ENCODE results near the gene NDUFAB1. TPM values are rescaled to one million over a fixed set of nuclear protein-coding genes. Genes with fewer than 3 reads are reported as not detected.

The NDUFAB1 gene
- total and polyA plus RNA-seq, 2 of the 13 experiments (the other 11 are each of a cell fraction or from before 2014, with no cell fraction given): 221 to 601 TPM

GRCh38 chr16:23640931-23641765, 45.0 kb upstream of the NDUFAB1 start, which contains the start of the genes DCTN5 and PALB2 (continued):
- TF ChIP-seq ZNF704 (CRISPR knock-in tag; IDR thresholded peaks at IDR 0.05; ENCODE audit: borderline replicate concordance) (peak; percentile 96), YEATS2 (CRISPR knock-in tag; IDR thresholded peaks at IDR 0.05; ENCODE audit: borderline replicate concordance) (peak; percentile 100), KLF12 (CRISPR knock-in tag; IDR thresholded peaks at IDR 0.05; ENCODE audit: borderline replicate concordance) (peak; percentile 97), ZNF674 (CRISPR knock-in tag; IDR thresholded peaks at IDR 0.05; ENCODE audit: low read depth) (no peak; the same call in 1 of the 2 replicates), CAMTA2 (CRISPR knock-in tag; IDR thresholded peaks at IDR 0.05; ENCODE audit: borderline replicate concordance) (peak; percentile 99), THAP8 (CRISPR knock-in tag; IDR thresholded peaks at IDR 0.05; ENCODE audit: borderline replicate concordance) (peak; percentile 94), ZNF878 (CRISPR knock-in tag; IDR thresholded peaks at IDR 0.05) (peak; percentile 96), ZNF891 (CRISPR knock-in tag; IDR thresholded peaks at IDR 0.05) (peak; percentile 97), RCOR2 (CRISPR knock-in tag; IDR thresholded peaks at IDR 0.05) (no peak), ZNF367 (CRISPR knock-in tag; IDR thresholded peaks at IDR 0.05; ENCODE audit: borderline replicate concordance) (peak; percentile 96), ZNF724P (CRISPR knock-in tag; IDR thresholded peaks at IDR 0.05; ENCODE audit: borderline replicate concordance) (peak; percentile 66; the same call in 1 of the 2 replicates), ZNF326 (CRISPR knock-in tag; IDR thresholded peaks at IDR 0.05; ENCODE audit: borderline replicate concordance) (no peak), STAG1 (CRISPR knock-in tag; IDR thresholded peaks at IDR 0.05) (peak; percentile 3; the same call in 1 of the 2 replicates), ZNF276 (CRISPR knock-in tag; IDR thresholded peaks at IDR 0.05; ENCODE audit: low read depth) (peak; percentile 95), ZBTB3 (CRISPR knock-in tag; IDR thresholded peaks at IDR 0.05; ENCODE audit: borderline replicate concordance, low read depth) (peak; percentile 92; the same call in 1 of the 2 replicates), DRAP1 (CRISPR knock-in tag; IDR thresholded peaks at IDR 0.05) (peak; percentile 86), LBX2 (CRISPR knock-in tag; IDR thresholded peaks at IDR 0.05; ENCODE audit: borderline replicate concordance) (peak; percentile 25; the same call in 1 of the 2 replicates), PTBP1 (IDR thresholded peaks at IDR 0.05; ENCODE audit: low read depth, low read length, poor library complexity, severe bottlenecking) (peak; percentile 90), ZFP82 (CRISPR knock-in tag; IDR thresholded peaks at IDR 0.05; ENCODE audit: borderline replicate concordance) (peak; percentile 81; the same call in 1 of the 2 replicates), ZBTB1 (CRISPR knock-in tag; IDR thresholded peaks at IDR 0.05; ENCODE audit: borderline replicate concordance) (no peak), ZNF782 (CRISPR knock-in tag; IDR thresholded peaks at IDR 0.05; ENCODE audit: borderline replicate concordance) (peak; percentile 98), ZNF451 (CRISPR knock-in tag; IDR thresholded peaks at IDR 0.05) (0 out of 2 replicates have a peak, but pooled peaks have one; percentile 59), ZNF3 (CRISPR knock-in tag; IDR thresholded peaks at IDR 0.05) (peak; percentile 22; the same call in 1 of the 2 replicates), ZNF253 (CRISPR knock-in tag; IDR thresholded peaks at IDR 0.05; ENCODE audit: borderline replicate concordance) (peak; percentile 92), ZNF713 (CRISPR knock-in tag; IDR thresholded peaks at IDR 0.05) (peak; percentile 99)

Data from HepG2 (cell line).